HG03575 (cell line): ENCODE measurements around the gene EEF2K.
"Not testable (repeated sequence)": the region's sequence is repeated elsewhere in the genome, so short reads cannot be mapped to it uniquely, and the experiment has no call there.

ENCODE experiments used
- ATAC-seq: cut with Tn5 transposase; IDR thresholded peaks from one replicate; pipeline ENCODE4 v1.9.1; 2021; ENCODE audit not compliant: unreplicated experiment, insufficient number of reproducible peaks, low FRiP score; ENCODE audit errors: extremely low read depth

Gene EEF2K

DNA sequence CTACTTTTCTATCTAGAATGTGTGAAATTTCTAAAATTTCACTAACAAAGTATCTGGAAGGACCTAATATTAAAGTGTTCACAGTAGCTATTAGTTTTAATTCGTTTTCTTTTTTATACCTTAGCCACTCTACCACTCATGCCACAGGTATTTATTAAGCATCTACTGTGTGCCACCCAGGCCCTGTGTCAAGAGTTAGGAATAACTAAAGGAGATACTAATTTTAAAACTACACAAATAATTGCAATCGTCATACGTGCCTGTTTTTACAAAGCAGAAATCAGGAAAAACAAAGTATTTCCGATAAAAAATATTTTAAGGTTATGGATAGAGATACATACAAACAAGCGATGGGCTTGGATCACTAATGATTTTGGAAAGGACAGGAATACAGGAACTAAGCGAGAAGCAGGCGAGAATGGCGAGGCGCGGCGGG is 483 bp upstream of the EEF2K start:
- ATAC-seq, result no peak

DNA sequence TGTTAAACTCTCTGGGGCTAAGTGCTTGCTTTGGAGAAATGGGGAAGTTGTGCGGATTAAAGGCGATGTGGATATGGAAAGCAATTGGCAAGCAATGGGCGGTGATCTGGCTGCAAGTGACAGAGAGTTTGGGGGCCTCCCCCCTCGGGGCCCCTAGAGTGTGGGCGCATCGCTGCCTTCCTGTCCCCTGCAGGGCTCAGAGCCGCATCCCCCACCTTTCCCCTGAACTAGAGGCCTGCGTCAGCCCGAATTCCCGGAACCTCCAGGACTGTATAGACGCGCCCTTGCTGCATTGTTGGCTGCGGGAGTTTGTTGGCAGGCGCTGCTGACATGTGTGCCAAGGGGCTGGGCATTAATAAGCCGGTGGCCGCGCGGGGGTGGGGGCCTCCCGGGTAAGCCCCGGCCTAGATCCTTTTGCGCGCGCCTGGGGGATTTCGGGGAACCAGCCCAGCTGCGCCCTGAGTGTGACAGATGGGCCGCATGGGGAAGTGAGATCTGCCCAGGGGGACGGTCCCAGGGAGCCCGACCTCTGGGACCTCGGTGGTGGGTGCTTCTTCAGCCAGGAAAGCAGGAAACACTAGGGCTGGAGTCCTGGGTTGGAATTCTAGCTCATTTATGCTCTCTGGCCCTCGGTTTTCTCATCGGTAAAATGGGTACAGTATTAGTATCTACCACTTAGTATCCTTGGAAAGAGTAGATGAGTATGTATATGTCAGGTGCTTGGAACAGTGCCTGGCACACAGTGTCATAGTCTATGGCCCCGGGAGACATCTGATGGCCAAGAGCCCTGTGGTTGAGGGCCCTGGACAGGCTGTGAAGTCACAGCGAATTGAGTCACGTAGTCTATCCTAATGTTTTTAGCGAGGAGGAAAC is 1.0 kb downstream of the EEF2K start:
- ATAC-seq, result no peak

DNA sequence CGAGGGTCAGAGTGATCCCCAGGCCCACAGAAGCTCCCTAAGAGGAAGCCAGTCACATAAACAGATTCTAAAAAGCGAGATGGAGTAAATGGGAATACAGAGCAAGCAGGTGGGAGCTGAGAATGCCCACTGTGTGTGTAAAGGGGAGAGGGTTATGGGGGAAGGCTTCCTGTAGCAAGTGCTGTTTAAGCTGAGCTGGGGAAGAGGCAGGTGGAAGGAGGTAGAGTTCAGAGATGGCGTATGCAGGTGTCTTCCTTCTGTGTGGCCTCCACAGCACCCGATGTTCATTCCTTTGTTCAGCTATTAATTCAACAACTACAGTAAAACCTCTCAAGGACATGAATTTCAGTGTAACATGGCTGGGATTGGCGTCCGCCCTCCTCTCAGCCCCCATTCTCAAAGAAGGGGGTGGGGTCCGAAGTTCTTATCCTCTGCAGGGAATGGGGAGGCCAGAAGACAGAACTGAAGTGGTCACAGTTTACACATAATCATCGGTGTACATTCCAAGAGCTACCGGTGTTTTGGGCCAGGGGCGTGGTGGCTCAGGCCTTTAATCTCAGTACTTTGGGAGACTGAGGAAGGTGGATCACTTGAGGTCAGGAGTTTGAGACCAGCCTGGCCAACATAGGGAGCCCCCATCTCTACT is 1.8 kb downstream of the EEF2K start:
- ATAC-seq, result no peak

DNA sequence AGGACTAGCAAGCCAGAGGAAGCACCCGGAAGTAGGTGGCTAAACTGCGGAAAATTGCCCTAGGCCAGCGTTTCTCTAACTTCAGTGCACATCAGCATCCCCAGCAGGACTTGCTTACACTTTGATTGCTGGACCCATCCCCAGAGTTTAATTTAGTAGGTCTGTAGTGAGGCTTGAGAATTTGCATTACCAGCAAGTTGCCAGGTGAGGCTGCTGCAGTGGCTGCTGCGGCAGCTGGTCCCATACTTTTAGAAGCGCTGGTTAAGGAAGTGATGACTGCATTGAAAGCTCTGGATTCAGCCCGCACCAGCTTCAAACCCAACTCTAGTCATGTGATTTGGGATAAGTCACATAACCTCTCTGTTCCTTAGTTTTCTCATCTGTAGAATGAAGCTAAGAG is 4.2 kb downstream of the EEF2K start:
- ATAC-seq, result no peak

DNA sequence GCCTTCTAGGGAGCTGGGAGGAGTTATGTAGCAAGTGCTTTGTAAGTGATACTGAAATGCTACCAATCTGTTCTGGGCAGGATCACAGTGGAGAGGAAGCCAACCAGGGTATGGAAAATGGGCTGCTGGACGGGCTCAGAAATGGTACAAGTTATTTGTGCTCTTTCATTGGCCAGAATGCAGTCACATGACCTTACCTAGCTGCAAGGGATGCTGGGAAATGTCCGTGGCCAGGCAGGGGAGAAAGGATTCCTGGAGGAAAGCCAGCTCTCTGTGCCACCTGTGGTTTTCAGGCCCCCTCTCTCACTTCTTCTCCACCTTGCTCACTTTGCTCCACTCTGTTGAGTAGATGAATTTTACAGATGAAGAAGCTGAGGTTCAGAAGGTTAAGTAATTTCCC is 4.8 kb downstream of the EEF2K start:
- no peak for ATAC-seq

DNA sequence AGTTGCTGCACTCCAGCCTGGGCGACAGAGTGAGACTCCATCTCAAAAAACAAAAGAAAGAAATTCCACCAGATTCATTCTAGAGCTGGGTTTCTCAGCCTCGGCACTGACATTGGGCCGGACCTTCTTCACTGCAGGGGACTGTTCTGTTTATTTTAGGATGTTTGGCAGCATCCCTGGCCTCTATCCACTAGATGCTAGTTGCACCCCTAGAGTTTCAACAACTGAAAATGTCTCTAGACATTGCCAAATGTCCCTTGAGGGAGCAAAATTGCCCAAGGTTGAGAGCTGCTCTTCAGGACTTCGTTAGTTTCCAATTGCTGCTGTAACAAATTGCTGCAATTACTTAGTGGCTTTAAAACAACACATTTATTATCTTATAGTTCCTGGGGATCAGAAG is 7.2 kb downstream of the EEF2K start:
- no peak for ATAC-seq

DNA sequence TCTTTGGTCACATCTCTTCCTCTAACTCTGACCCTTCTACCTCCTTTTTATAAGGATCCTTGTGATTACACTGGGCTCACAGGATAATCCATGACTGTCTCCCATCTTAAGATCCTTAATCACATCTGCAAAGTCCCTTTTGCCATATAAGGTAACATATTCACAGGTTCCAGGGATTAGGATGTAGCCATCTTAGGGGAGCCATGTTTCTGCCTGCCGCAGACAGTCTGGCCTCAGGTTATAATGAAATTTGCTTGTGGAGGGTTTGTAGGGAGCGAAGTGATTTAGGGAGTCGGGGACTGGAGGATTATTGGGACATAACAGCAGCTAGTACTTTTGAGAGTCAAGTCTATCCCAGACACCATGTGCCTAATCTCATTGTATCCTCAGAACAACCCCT is 7.7 kb downstream of the EEF2K start:
- no peak for ATAC-seq

DNA sequence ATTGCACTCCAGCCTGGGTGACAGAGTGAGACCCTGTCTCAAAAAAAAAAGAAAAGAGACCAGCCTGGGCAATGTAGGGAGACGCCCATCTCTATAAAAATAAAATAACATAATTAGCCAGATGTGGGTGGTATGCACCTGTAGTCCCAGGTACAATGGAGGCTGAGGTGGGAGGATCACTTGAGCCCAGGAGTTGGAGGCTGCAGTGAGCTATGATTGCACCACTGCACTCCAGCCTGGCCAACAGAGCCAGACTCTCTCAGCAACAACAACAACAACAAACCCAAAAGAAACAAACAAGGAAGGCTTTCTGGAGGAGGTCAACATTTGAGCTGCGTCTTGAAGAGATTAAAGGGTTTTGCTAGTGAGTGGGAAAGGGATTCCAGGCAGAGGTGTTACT is 8.3 kb downstream of the EEF2K start:
- no peak for ATAC-seq

DNA sequence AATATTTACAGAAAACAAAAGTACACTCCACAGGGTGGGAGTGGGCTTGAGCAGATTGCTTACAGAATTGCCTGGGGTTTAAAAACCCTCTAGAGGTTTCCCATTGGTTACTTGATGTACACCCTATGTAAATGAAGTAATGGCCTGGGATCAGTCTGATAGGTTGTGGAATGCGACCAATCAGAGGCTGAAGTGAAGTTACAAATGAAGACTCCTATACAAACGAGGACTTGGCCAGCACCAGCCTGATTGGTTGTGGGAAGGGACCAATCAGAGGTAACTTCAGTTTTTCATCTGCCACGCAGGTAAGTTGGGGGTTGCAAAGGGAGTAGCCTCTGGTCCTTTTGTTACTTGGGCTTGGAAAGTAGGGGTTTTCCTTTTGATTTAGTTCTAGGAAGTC is 8.8 kb downstream of the EEF2K start:
- no peak for ATAC-seq

DNA sequence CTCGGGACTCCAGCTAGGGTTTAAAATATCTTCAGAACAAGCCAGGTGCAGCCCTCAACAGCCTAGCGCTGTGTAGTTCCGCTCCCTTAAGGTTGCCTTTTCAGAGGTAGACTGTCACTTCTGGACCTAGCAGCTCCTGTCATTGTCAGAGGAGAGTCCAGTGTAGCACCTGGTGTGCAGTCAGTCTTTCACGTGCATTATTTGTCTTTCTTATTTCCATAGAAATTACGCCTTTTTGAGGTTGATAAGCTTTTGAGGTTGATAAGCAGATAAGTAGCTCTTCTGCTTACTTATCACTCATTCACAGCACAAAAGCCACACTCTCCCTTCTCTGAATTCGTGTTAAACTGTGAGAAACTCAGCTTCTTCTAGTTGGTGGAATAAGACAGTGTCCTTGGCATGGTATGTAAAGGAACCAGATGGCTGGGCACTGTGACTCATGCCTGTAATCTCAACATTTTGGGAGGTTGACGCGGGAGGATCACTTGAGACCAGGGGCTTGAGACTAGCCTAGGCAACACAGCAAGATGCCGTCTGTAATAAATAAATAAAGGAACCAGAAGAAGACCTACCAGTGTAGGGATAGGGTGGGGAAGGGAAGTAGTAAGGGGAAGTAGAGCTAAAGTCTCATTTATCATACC is 10.2 kb downstream of the EEF2K start:
- ATAC-seq, result no peak

DNA sequence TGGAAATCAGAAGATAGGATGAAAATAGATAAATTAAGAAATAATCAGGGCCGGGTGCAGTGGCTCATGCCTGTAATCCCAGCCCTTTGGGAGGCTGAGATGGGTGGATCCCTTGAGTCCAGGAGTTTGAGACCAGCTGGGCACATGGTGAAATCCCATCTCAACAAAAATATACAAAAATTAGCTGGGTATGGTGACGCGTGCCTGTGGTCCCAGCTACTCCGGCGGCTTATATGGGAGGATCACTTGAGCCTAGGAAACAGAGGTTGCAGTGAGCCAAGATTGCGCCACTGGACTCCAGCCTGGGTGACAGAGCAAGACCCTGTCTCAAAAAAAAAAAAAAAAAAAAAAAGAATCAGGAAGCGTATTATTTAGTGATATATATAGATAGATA is 10.8 kb downstream of the EEF2K start:
- not testable (repeated sequence) for ATAC-seq

DNA sequence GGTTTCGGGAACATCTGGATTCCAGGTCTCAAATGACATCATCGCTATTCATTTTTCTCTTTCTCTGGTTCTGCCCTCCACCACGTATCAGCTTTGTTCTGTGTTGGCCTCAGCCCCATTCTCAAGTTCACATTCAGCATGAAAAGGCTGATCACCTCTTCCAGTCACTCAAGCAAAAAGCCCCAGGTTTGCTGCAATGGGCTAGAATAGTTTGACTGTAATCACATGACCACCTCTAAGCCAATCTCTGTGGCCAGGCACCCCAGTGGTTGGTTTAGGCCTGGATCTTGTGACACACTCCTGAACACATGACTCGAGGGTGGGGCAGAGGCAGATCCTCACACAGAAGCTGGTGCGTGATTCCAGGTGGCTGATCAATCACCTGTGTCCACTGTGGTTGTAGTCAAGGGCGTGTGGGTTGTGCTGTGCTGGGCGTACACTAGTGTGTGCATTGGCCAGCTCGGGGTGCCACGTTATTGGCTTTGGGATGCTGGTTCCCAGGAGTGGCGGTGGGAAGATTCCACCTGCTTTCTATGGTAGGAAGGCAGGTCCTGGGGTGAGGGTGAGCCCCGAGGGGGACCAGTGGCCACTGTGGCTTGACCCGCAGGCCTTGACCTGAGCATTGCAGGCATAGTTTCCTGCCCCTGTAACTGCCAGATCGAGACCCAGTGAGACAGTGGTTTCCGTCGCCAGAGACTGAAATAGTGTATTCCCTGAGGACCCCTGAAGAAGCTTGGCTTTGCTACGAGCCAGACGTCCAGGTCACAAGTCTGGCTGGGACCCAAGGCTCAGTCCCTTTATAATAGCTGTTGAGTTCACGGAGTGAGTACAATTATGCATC is 12.0 kb downstream of the EEF2K start:
- no peak for ATAC-seq

DNA sequence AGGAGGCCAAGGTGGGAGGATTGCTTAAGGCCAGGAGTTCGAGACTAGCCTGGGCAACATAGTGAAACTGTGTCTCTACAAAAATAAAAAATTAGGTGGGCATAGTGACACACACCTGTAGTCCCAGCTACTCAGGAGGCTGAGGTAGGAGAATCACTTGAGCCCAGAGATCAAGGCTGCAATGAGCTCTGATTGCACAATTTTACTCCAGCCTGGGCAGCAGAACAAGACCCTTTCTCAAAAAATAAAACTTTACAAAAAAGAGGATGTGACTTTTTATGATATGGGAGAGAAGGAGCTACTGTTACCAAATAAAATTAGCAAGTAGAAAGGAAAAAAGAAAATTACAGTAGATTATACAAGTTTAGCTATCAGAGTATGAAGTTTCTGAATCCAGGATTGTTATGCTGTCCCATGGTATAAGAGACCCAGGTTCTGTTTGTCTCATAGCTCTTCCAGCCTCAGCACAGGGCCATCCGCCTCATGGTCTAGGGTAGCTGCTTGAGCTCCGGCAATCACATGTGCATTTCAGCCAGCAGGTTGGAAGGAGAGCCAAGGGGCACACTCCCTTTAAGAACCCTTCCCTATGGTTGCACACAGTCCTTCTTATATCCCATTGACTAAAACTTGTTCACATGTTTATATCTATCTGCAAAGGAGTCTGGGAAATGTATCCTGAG is 13.5 kb downstream of the EEF2K start:
- no peak for ATAC-seq

DNA sequence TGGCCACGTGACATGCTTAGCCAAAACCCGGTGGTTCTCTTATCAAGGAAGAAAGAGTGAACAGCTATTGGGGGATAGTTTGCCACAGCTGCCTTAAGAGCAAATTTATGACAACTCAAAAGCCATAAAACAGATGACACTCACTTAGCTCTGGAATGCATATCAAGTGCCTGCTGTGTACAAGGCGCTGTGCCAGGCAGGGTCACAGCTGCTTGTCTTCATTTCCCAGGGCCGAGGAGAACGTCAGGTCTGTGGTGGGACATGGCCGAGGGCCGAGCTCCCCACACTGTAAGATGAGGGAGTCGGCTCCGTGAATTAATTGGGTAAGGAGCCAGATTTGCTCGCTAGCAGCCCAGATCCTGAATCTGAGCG is 14.0 kb downstream of the EEF2K start:
- no peak for ATAC-seq

DNA sequence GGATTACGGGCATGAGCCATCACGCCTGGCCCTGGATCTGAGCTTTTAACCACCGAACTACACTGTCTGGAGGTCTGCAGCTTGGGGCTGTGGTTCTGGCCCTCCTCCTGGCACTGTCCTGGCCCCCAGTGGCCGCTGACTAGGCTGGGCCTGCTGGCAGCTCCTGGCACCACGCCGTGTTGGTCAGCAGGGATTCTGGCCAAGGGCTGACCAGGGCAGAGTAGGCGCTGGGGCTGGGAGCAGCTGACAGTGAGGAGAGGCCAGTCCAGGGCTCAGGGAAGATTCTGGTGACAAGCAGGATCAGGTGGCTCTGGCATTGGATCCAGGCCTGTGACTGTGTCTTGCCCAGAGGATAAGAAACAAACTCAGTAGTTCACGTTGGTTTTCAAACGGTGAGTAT is 14.6 kb downstream of the EEF2K start:
- no peak for ATAC-seq

DNA sequence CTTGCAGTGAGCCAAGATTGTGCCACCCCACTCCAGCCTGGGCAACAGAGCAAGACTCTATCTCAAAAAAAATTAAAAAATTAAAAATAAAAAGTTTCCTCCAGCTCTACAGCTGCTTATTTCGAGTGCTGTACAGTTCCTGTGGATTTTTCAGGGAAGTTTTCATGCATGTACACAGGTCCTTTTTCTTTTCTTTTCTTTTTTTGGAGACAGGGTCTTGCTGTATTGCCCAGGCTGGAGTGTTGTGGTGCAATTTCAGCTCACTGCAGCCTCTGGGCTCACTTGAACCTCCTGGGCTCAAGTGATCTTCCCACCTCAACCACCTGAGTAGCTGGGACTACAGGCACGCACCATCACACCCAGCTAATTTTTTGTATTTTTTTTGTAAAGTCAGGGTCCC is 15.9 kb downstream of the EEF2K start:
- no peak for ATAC-seq

DNA sequence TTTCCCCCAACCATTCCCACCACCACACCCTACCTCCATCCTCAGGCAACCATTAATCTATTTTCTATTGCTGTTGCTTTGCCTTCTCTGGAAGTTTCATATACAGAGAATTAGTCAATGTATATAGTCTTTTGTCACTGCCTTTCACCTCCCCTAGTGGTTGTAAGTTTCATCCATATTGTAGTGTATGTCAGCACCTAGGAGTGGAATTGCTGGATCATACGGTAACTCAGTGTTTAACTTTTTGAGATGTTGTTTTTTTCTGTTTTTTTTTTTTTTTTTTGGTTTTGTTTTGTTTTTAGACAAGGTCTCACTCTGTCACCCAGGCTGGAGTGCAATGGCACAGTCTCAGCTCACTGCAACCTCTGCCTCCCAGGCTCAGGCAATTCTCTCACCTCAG is 16.9 kb downstream of the EEF2K start:
- ATAC-seq, result no peak

DNA sequence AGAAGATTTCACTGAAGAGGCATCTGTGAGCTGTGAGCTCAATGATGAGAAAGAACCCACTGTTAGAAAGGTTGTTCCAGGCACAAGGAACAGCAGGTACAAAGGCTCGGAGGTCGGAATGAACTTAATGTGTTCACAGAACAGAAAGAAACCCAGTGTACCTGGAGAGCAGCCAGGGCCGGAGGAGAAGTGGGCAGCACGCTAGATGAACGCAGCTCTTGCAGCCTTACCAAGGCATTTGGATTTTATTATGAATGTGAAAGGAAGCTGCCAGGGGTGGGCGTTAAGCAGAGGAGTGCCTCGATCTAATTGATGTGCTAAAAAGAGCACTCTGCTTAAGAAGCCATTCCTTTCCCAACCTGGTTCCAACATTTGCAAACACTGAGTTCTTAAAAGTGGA is 19.0 kb downstream of the EEF2K start:
- ATAC-seq, result no peak

DNA sequence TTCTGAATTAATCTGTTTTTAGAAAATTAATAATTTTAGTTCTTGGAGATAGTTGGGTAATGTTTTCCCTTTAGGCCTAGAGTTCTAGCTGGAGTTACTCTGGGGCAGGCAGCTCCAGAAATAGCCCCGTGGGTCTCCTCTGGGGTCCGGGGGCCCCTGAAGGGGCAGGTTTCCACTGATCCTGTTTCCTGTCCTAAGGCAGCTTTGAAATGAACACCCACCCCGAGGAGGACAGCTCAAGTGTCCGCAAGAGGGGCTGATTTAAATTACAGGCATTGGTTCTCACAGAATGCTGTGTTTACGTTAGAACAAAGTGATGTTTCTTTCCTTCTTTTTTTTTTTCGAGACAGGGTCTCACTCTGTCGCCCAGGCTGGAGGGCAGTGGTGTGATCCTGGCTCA is 23.8 kb downstream of the EEF2K start:
- no peak for ATAC-seq
